Transverse colon (tissue), 4 donors: ENCODE data around the gene GARNL3. TPM values are rescaled to one million over a fixed set of nuclear protein-coding genes. Genes with fewer than 3 reads are reported as not detected.

Experiments used
- DNase-seq: peaks from one replicate; pipeline ENCODE4 v3.0.0-alpha.2; 2019
- H3K27ac ChIP-seq, 4 donors: fragments of 200-600 bp; sonication (generic); 2 replicates each; pipeline ENCODE4 v1.5.1; 2016 to 2018; ENCODE audit warnings: inconsistent platforms in 4 of 4
- H3K27me3 ChIP-seq: fragments of 200-600 bp; sonication (generic); 2 replicates; pipeline ENCODE4 v1.5.1; 2017; ENCODE audit warnings: inconsistent platforms
- H3K36me3 ChIP-seq, 4 donors: fragments of 200-600 bp; sonication (generic); 2 replicates each; pipeline ENCODE4 v1.5.1; 2017 to 2019; ENCODE audit warnings: inconsistent platforms in 4 of 4
- H3K4me1 ChIP-seq, 4 donors: fragments of 200-600 bp; sonication (generic); 2 replicates each; pipeline ENCODE4 v1.5.1; 2017 to 2020; ENCODE audit warnings: inconsistent platforms in 4 of 4
- H3K4me3 ChIP-seq, 4 donors: fragments of 200-600 bp; sonication (generic); 1 replicate in 1 of 4; 2 replicates in 3 of 4; pipeline versions ENCODE4 v1.5.1 to v1.6.1; 2017 to 2019; ENCODE audit warnings: inconsistent platforms in 4 of 4
- H3K9me3 ChIP-seq, 2 donors: fragments of 200-600 bp; sonication (generic); 2 replicates each; pipeline ENCODE4 v1.5.1; 2017 to 2019; ENCODE audit warnings: inconsistent platforms in 2 of 2
- EP300 ChIP-seq: sonication (generic); formaldehyde crosslinking; IDR thresholded peaks from one replicate; pipeline ENCODE4 v1.6.1; 2017; ENCODE audit warnings: antibody characterized with exemption, low read depth
- POLR2A ChIP-seq: fragments of 450-650 bp; IDR thresholded peaks from one replicate; pipeline ENCODE4 v1.6.1; 2016; ENCODE audit warnings: antibody characterized with exemption, mild to moderate bottlenecking, moderate library complexity
- POLR2AphosphoS5 ChIP-seq, 3 donors: sonication (generic); formaldehyde crosslinking; IDR thresholded peaks; one replicate each; pipeline ENCODE4 v1.6.1; 2016; ENCODE audit warnings: antibody characterized with exemption in 3 of 3
- WGBS, 2 donors: methylation state at CpG; one replicate each; pipeline ENCODE4 v1.1.5; 2018; ENCODE audit warnings: low coverage in 1 of 2; 5-methylcytosine and 5-hydroxymethylcytosine counted together
- in situ Hi-C, 4 donors: fragments of 200-750 bp; cut with MboI; loops; one replicate each; pipeline versions ENCODE4 v1.15.0 to v1.15.1; 2017; ENCODE audit warnings: low sequenced_read_pairs in 3 of 4, low pct_ligation_motif_present in 1 of 4, low pct_unique_long_range_greater_than_20kb in 1 of 4
- intact Hi-C: fragments of 100-400 bp; cut with DNase I; formaldehyde crosslinking; loops from one replicate; pipeline ENCODE4 v1.15.1; 2023; ENCODE audit warnings: low total_unique reads
- total RNA-seq, 4 donors: library from RNA; depleted of rRNA; stranded (reverse); fragments of >200 nt; gene quantifications; one replicate each; pipeline ENCODE4 v1.1.0, GENCODE V29; 2016
- TF ChIP-seq, protein P1 (sequence below), 5 experiments: fragments of 200-600 bp in 3 of 5; fragments of 450-650 bp in 2 of 5; sonication (generic) in 3 of 5; IDR thresholded peaks; 1 replicate in 2 of 5; 2 replicates in 3 of 5; pipeline ENCODE4 v1.5.1; 2016 to 2017; ENCODE audit warnings: antibody characterized with exemption in 5 of 5, inconsistent platforms in 3 of 5, mild to moderate bottlenecking in 2 of 5, moderate library complexity in 1 of 5

Gene GARNL3
- total RNA-seq, 4 donors from 2014 or later, result 6.0 to 19.5 (median 11.8) TPM

DNA sequence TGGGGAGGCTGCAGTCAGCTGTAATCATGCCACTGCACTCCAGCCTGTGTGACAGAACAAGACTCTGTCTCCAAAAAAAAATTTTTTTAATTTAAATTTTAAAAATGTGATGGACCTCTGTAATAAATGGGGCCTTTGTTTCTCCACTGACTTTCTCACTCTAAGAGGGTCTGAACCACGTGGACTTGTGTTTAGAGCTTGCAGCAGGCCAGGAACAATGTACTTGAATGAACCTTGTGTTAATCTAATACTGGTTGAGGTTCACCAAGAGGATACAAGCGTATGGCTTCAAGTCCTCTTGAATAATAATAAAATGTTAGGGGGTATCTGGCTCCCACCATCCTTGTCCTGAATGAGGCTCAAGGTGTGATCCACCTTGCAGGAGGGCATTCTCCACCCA, 118.0 kb downstream of the GARNL3 start:
- Histone ChIP-seq H3K4me3 (no peak overlapping the region), H3K36me3 (no peaks in the 10 kb centered on the region), H3K9me3 (peaks cover 0 to 5% of the 10 kb centered on the region in 2 donors), H3K27ac (no peak overlapping the region), H3K27me3 (no peaks in the 10 kb centered on the region), H3K4me1 (no peaks in the 10 kb centered on the region)
- in situ Hi-C loops, result no loop called here
- no peak for DNase-seq
- intact Hi-C loops, result no loop called here
- WGBS, 2 donors, result 62 to 72% methylated on average over 2 of the region's 2 CpGs
- TF ChIP-seq, protein P1, sequence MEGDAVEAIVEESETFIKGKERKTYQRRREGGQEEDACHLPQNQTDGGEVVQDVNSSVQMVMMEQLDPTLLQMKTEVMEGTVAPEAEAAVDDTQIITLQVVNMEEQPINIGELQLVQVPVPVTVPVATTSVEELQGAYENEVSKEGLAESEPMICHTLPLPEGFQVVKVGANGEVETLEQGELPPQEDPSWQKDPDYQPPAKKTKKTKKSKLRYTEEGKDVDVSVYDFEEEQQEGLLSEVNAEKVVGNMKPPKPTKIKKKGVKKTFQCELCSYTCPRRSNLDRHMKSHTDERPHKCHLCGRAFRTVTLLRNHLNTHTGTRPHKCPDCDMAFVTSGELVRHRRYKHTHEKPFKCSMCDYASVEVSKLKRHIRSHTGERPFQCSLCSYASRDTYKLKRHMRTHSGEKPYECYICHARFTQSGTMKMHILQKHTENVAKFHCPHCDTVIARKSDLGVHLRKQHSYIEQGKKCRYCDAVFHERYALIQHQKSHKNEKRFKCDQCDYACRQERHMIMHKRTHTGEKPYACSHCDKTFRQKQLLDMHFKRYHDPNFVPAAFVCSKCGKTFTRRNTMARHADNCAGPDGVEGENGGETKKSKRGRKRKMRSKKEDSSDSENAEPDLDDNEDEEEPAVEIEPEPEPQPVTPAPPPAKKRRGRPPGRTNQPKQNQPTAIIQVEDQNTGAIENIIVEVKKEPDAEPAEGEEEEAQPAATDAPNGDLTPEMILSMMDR (IDR thresholded peaks at IDR 0.05), result no peak
- TF ChIP-seq EP300 (no peak), POLR2A (no peak), POLR2AphosphoS5 (IDR thresholded peaks at IDR 0.05) (no peak)

DNA sequence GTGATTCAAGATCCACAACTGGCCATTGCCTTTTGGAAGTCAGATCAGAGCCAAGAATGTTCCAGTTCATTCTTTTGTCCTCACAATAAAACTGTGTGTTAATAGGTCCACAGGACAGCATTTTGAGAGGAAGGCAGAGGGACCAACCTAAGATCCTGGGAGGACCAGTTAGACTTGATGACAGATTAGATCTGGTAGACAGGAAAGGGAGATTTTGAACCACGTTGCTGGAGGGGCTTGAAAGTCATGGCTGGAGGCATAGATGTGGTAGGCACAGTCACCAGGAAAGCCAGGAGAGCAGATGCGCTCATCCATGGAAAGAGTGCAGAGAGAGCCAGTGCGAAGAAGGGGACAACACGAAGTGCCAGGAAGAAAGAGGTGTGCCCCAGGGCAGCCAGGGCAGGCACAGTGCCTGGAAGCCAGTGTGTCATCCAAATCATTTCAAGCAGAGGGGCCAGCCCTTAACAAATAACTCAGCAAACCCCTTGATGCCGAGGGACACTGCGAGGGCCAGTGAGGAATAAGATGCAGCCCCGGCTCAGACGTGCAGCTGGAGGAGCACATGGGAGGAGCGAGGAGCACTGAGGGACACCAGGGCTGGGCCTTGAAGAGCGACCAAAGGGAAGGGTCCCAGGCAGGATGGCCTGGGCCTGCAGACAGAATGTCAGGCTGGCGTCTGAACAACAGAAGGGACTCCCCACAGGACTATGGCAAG, 119.6 kb downstream of the GARNL3 start:
- in situ Hi-C loops, result no loop called here
- WGBS, 2 donors, result 89 to 93% methylated on average over 3 to 11 of the region's 11 CpGs
- H3K27me3 ChIP-seq, result no peaks in the 10 kb centered on the region
- no peak overlapping the region for H3K4me3 ChIP-seq
- no peak for DNase-seq
- TF ChIP-seq POLR2AphosphoS5 (IDR thresholded peaks at IDR 0.05), result no peak
- TF ChIP-seq, protein P1 (IDR thresholded peaks at IDR 0.05), result no peak
- TF ChIP-seq EP300, result no peak
- TF ChIP-seq POLR2A, result no peak
- intact Hi-C loops, result no loop called here
- H3K4me1 ChIP-seq, result peaks cover 5 to 16% (median 10%) of the 10 kb centered on the region in 4 donors
- no peaks in the 10 kb centered on the region for H3K36me3 ChIP-seq
- H3K27ac ChIP-seq, result no peak overlapping the region
- no peaks in the 10 kb centered on the region for H3K9me3 ChIP-seq

DNA sequence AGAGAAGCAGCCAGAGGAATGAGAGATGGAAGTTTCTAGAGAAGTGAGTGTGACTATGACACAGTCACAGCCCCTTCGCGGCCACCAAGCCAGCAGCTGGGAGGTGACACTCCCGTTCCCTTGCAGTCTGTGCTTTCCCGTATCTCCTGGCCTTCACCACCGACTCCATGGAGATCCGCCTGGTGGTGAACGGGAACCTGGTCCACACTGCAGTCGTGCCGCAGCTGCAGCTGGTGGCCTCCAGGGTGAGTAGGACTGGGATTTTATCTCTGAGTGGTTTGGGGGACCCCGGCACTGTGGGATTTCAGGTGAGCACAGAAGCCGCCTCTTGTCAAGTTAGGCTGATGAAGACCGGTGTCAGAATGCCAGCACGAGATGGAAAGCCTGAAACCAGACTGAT, 120.3 kb downstream of the GARNL3 start:
- WGBS, 2 donors, result 87 to 90% methylated on average over 5 to 13 of the region's 13 CpGs
- DNase-seq, result no peak
- Histone ChIP-seq H3K27me3 (no peaks in the 10 kb centered on the region), H3K36me3 (no peaks in the 10 kb centered on the region), H3K27ac (no peak overlapping the region), H3K9me3 (no peaks in the 10 kb centered on the region), H3K4me1 (peaks cover 5 to 20% (median 10%) of the 10 kb centered on the region in 4 donors), H3K4me3 (no peak overlapping the region)
- intact Hi-C loops (no loop called here), in situ Hi-C loops (no loop called here)
- TF ChIP-seq POLR2AphosphoS5 (IDR thresholded peaks at IDR 0.05) (no peak), POLR2A (no peak), EP300 (no peak)
- TF ChIP-seq, protein P1 (IDR thresholded peaks at IDR 0.05), result no peak

DNA sequence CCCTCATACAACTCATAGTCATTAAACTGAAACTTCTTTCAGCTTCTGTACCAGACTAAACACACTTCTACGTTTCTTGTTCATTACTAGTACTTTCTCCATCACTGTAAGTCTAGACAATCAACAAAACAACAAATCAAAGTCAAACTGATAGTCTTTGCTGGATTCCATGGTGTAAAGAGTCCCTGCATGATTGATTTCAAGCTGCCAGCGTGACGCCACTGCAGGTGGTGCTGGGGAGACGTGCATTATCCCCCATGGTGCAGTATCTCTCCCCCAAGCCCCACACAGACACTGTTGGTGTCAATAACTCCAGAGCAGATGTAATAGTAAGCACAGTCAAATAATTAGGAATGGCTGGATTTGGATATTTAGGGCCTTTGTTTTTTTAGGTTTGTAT, 121.7 kb downstream of the GARNL3 start:
- intact Hi-C loops (no loop called here), in situ Hi-C loops (no loop called here)
- DNase-seq, result no peak
- H3K27ac ChIP-seq, result no peak overlapping the region
- no peak for TF ChIP-seq EP300
- TF ChIP-seq POLR2AphosphoS5 (IDR thresholded peaks at IDR 0.05), result no peak
- TF ChIP-seq, protein P1 (IDR thresholded peaks at IDR 0.05), result no peak
- TF ChIP-seq POLR2A, result no peak
- H3K27me3 ChIP-seq, result no peaks in the 10 kb centered on the region
- no peaks in the 10 kb centered on the region for H3K9me3 ChIP-seq
- 72 to 90% methylated on average over 4 of the region's 4 CpGs for WGBS, 2 donors
- H3K36me3 ChIP-seq, result no peaks in the 10 kb centered on the region
- H3K4me3 ChIP-seq, result no peak overlapping the region
- H3K4me1 ChIP-seq, result peaks cover 5 to 26% (median 15%) of the 10 kb centered on the region in 4 donors
